Activated T-cell treated with anti-CD3 and anti-CD28 coated beads, Interleukin-2, amount 50 U/mL, for 4 hours (primary cell): ENCODE measurements around the gene SFRP5. TPM values are rescaled to one million over a fixed set of nuclear protein-coding genes. Genes with fewer than 3 reads are reported as not detected.

Experiments used
- ATAC-seq, 2 donors: fragments of 200-7000 bp; cut with Tn5 transposase; one replicate each; pipeline ENCODE4 v1.10.0; 2021
- DNase-seq: peaks from one replicate; pipeline ENCODE4 v3.0.0-alpha.2; 2020
- H3K27me3 Mint-ChIP-seq: one replicate; pipeline ENCODE4 v1.8.0; 2021; ENCODE audit warnings: low read depth, mixed read lengths
- H3K36me3 Mint-ChIP-seq: one replicate; pipeline ENCODE4 v1.8.0; 2022; ENCODE audit warnings: mixed read lengths; ENCODE audit not compliant: insufficient read depth
- H3K4me1 Mint-ChIP-seq: one replicate; pipeline ENCODE4 v1.8.0; 2021; ENCODE audit warnings: low read depth, mixed read lengths
- H3K4me3 Mint-ChIP-seq: one replicate; pipeline ENCODE4 v1.8.0; 2021; ENCODE audit warnings: mild to moderate bottlenecking, moderate library complexity, mixed read lengths
- H3K9me3 Mint-ChIP-seq: one replicate; pipeline ENCODE4 v1.8.0; 2021; ENCODE audit warnings: mixed read lengths
- total RNA-seq, 3 donors: library from RNA; stranded (reverse); gene quantifications; one replicate each; pipeline ENCODE4 v1.2.1, GENCODE V29; 2021

The SFRP5 gene, protein sequence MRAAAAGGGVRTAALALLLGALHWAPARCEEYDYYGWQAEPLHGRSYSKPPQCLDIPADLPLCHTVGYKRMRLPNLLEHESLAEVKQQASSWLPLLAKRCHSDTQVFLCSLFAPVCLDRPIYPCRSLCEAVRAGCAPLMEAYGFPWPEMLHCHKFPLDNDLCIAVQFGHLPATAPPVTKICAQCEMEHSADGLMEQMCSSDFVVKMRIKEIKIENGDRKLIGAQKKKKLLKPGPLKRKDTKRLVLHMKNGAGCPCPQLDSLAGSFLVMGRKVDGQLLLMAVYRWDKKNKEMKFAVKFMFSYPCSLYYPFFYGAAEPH
- under 1 TPM in 2 of 3 donors, not detected in 1; 0.13 to 0.28 TPM for total RNA-seq

DNA sequence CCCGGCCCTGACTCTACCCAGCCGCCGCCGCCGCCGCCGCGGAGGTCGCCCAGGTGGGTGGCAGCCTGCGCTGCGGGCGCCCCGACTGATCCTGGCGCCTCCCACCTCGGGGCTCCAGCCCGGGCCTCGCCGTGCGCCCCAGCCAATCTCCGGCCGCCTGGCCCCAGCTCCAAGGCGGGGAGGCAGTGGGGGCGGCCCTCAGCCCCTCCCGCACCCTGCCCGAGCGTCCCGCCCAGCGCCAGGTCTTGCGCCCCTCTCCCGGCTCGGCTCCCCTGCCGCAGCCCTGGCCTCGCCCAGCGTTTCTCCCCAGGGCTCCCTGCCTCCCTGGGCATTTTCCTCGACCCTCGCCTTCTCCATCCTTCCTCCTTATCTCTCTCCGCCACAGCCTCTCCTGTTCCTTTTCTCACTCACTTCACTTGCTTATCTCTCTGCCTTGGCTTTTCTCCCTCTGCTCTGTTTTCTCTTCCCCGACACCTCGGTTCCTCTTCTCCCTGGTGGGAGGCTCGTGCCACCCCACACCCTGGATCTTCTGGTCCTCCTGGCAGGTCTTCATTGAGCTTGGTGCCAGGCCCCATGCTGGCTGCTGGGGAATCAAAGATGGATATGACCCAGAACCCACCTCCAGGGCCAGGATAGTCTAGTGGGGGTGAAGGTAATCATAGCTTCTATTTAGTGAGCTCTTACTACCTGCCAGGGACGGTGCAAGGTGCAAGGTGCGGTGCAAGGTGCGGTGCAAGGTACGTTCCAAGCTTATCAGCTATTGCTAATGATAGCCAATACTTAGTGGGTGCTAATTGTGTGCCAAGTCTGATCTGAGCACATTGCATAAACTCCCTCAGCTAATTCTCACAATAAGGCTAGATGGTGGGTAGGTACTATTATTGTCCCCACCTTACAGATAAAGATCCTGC lies at the start of gene SFRP5:
Gene SFRP5, minus strand, starts transcription at position 87 of the 911 bp plus-strand sequence. CDS start 166 bp downstream, outside the sequence.
- peaks cover 1% of the 10 kb centered on the region for H3K36me3 Mint-ChIP-seq
- peaks cover 15% of the 10 kb centered on the region for H3K4me1 Mint-ChIP-seq
- peaks cover 31% of the 10 kb centered on the region for H3K27me3 Mint-ChIP-seq
- DNase-seq (no peak), ATAC-seq (peak; percentile 40 to 58)
- peak within 1 kb of the TSS; percentile 69 for H3K4me3 Mint-ChIP-seq
- no peaks in the 10 kb centered on the region for H3K9me3 Mint-ChIP-seq

DNA sequence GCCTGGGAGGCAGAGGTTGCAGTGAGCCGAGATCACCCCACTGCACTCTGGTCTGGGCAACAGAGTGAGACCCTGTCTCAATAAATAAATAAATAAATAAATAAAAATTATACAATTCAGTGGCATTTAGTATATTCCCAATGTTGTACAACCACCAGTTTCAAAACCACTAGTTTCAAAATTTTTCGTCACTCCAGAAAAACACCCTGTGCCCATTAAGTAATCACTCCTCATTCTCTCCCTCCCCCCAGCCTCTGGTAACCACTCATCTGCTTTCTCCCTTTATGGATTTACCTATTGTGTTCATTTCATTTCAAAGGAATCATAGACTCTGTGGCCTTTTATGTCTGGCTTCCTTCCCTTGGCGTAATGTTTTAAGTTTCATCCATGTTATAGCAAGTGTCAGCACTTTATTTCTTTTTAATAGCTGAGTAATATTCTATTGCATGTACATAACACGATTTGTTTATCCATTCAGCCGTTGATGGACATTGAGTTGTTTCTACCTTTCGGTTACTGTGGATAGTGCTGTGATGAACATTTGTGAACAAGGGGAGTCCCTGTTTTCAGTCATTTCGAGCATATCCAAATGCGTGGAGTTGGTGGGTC lies 48.4 kb upstream of the SFRP5 start:
- Mint-ChIP-seq H3K4me1 (no peaks in the 10 kb centered on the region), H3K9me3 (no peaks in the 10 kb centered on the region), H3K4me3 (no peak overlapping the region), H3K27me3 (no peaks in the 10 kb centered on the region), H3K36me3 (peaks cover 2% of the 10 kb centered on the region)
- no peak for ATAC-seq
- DNase-seq: no peak

DNA sequence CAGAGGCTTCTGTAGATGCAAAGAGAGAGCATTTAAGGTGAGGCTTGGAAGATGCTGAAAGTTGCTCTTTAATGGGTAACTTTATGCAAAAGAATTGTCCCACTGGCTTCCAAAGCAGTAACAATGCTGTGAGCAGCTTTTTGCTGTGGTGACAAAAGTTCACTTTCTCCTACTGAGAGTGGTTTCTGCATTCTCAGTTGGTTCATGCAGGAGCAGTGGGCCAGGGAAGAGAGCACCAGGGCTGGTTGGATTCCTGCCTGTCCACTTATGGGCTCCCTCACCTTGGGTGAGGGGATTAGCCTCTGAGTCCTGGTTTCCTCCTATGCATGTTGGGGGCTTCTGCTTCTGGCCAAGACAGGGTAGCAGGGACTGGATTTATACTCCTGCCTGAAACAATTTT lies 46.8 kb upstream of the SFRP5 start:
- no peak for ATAC-seq
- no peak overlapping the region for H3K4me3 Mint-ChIP-seq
- no peaks in the 10 kb centered on the region for H3K4me1 Mint-ChIP-seq
- peaks cover under 1% of the 10 kb centered on the region for H3K36me3 Mint-ChIP-seq
- no peak for DNase-seq
- no peaks in the 10 kb centered on the region for H3K27me3 Mint-ChIP-seq
- no peaks in the 10 kb centered on the region for H3K9me3 Mint-ChIP-seq

DNA sequence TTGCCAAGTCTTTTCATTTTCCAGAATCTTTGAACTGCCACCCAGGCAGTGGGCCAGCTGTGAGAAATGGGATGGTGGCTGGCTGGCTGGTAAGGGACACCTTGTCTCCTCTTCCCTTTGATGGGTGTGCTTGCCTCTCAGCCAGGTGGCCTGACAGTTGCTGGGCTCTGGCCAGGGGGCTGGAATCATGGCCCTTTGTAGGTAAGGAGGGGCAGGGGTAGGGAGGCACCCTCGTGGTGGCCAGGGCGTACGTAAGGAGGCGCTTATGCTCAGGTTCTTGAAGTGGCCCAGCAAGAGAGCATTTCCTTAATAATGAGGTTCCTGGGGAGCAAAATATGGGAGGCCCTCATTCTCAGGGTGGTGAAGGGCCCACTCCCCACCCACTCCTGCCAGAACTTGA lies 44.8 kb upstream of the SFRP5 start:
- no peak for ATAC-seq
- Mint-ChIP-seq H3K36me3 (no peaks in the 10 kb centered on the region), H3K27me3 (no peaks in the 10 kb centered on the region), H3K9me3 (no peaks in the 10 kb centered on the region), H3K4me3 (no peak overlapping the region), H3K4me1 (peaks cover 4% of the 10 kb centered on the region)
- DNase-seq: no peak

DNA sequence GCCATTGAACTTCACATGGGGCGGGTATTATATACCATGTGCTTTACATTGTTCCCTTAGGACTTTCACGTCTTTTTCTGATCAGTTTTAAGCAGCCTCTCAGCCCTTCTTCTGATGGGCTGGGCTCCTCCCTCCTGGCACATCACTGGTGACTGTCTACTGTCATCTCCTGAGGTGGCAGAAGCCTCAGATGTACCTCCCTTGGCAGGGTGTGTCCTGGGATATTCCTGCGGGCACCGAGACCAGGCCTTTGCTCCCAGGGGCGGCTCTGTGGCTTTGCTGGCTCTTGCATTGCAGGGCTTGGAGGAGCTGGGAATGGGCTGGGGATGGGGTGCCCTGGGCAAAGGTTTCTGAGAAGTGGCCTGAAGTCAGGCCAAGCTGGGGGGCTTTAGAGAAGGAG lies 43.2 kb upstream of the SFRP5 start:
- ATAC-seq (no peak), DNase-seq (no peak)
- Mint-ChIP-seq H3K36me3 (no peaks in the 10 kb centered on the region), H3K4me1 (peaks cover 4% of the 10 kb centered on the region), H3K4me3 (no peak overlapping the region), H3K27me3 (no peaks in the 10 kb centered on the region), H3K9me3 (no peaks in the 10 kb centered on the region)

DNA sequence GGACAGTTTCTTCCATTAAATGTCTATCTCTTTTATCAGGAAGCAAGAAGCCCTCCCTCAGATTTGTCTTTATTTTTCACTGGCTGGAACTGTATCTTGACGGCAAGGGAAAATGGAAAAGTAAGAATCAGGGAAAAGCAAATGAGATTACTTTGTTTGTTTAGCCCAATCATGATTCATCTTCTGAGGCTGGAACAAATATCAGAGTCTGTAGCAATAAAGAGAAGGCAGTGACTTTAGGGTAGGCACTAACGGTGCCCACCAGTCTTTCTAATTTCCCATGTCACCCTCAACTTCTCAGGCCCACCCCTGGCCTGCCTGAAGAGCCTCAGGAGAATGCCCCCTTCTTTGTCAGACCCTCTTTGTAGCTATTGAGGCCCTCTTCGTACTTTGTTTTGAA lies 41.5 kb upstream of the SFRP5 start:
- Mint-ChIP-seq H3K4me1 (peaks cover 4% of the 10 kb centered on the region), H3K4me3 (no peak overlapping the region), H3K9me3 (no peaks in the 10 kb centered on the region), H3K27me3 (no peaks in the 10 kb centered on the region), H3K36me3 (no peaks in the 10 kb centered on the region)
- ATAC-seq (no peak), DNase-seq (no peak)

DNA sequence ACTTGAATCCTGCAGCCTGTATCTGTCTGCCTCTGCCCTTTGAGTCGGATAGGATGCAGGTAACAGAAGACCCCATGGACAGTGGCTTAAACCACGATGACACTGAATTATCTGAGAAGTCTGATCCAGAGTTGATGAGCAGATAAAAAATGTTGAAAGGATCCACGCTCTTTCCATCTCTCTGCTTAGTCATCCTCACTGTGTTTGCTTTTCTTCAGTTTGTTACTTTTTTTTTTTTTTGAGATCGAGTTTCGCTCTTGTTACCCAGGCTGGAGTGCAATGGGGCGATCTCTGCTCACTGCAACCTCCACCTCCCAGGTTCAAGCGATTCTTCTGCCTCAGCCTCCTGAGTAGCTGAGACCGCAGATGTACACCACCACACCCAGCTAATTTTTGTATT lies 40.9 kb upstream of the SFRP5 start:
- no peaks in the 10 kb centered on the region for H3K36me3 Mint-ChIP-seq
- no peaks in the 10 kb centered on the region for H3K27me3 Mint-ChIP-seq
- H3K4me3 Mint-ChIP-seq: no peak overlapping the region
- no peaks in the 10 kb centered on the region for H3K9me3 Mint-ChIP-seq
- peaks cover 4% of the 10 kb centered on the region for H3K4me1 Mint-ChIP-seq
- ATAC-seq (no peak), DNase-seq (no peak)

DNA sequence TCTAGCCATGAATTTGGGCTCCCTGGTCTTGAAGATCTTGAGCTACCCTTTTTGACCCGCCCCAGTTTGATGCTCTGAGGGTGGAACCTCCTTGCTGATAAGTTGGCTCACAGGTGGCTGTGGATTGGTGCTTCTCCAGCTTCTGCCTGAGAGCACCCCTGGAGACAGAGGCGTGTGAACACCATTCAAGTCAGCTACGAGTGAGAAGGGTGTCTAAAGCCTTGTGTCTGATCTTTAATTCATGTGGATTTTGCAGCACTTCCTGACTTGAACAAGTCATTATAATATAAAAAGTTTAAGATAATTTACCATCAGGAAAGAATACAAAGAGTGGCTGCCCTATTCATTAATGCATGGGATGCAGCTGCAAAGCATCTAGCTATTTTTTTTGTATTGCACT lies 40.2 kb upstream of the SFRP5 start:
- Mint-ChIP-seq H3K36me3 (no peaks in the 10 kb centered on the region), H3K4me1 (peaks cover 4% of the 10 kb centered on the region), H3K4me3 (no peak overlapping the region), H3K9me3 (no peaks in the 10 kb centered on the region), H3K27me3 (no peaks in the 10 kb centered on the region)
- no peak for DNase-seq
- no peak for ATAC-seq

DNA sequence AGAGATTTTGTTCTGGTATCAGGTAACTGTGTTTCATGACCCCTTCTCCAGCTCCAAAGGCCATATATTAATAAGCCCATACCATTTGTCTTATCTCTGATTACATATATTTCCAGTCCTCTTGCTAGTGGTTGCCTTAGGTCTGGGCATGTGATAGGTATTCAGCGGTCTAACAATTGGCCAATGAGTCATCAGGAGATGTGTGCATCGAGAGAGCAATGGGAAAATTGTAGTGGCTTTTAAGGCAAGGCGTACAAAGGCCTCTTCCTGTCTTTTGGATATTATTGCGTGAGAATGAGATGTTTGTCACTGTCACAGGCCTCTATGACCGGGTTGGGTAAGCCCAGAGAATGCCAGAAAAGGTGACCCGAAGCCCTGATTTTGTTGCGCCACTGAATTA lies 38.6 kb upstream of the SFRP5 start:
- DNase-seq (no peak), ATAC-seq (no peak)
- no peaks in the 10 kb centered on the region for H3K9me3 Mint-ChIP-seq
- H3K4me1 Mint-ChIP-seq: peaks cover 4% of the 10 kb centered on the region
- no peak overlapping the region for H3K4me3 Mint-ChIP-seq
- no peaks in the 10 kb centered on the region for H3K36me3 Mint-ChIP-seq
- H3K27me3 Mint-ChIP-seq: no peaks in the 10 kb centered on the region

DNA sequence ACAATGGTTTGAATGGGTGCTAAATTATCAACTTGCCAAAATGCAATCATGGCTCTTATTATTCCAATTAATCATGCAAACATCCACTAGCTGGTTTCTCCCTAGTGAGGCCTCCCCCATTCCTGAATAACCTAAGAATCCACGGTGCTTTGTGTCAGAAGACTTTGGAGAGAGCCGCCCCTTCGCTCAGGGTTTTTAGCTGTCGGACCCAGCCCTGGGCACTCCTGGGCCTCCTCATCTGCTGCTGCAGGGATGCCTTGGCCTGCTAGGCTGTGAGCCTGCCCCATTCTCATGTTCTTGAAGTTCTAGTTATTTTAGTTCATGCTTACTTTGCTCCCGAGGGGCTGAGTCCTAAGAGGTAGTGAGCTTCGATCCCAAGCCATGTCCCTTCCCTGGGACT lies 34.1 kb upstream of the SFRP5 start:
- Mint-ChIP-seq H3K9me3 (no peaks in the 10 kb centered on the region), H3K4me3 (no peak overlapping the region), H3K36me3 (no peaks in the 10 kb centered on the region), H3K4me1 (no peaks in the 10 kb centered on the region), H3K27me3 (no peaks in the 10 kb centered on the region)
- DNase-seq: no peak
- no peak for ATAC-seq

DNA sequence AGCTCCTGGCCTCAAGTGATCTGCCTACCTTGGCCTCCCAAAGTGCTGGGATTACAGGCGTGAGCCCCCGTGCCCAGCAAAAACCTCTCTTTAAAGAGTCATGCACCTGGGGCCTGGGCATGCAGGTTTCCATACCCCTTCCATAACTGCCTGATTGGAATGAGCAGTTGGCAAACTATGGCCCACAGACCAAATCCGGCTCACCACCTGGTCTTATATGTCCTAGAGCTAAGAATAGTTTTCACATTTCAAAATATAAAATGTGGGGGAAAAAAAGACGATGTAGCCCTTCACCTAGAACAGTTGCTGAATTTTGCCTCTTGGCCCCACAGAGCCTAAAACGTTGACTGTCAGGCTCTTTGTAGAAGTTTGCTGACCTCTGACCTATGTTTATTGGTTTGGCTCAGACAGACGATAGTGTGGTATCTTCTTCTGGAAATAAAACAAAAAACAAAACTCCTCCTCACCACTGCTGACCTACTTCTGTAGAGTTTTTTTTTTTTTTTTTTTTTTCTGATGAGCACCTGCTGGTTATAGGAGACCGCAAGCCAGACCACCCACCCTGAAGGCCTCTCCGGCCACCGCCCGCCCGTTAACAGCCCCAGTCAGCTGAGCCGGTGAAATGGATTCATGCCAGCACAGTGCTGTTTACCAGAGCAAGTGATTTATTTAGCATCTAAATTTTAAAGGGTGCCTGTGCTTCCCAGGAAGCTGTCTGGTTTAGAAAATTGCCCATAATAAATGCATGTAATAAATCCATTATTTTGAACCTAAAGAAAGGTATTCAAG lies 33.5 kb upstream of the SFRP5 start:
- Mint-ChIP-seq H3K4me3 (no peak overlapping the region), H3K36me3 (no peaks in the 10 kb centered on the region), H3K9me3 (no peaks in the 10 kb centered on the region), H3K27me3 (no peaks in the 10 kb centered on the region), H3K4me1 (no peaks in the 10 kb centered on the region)
- DNase-seq: no peak
- ATAC-seq: no peak

DNA sequence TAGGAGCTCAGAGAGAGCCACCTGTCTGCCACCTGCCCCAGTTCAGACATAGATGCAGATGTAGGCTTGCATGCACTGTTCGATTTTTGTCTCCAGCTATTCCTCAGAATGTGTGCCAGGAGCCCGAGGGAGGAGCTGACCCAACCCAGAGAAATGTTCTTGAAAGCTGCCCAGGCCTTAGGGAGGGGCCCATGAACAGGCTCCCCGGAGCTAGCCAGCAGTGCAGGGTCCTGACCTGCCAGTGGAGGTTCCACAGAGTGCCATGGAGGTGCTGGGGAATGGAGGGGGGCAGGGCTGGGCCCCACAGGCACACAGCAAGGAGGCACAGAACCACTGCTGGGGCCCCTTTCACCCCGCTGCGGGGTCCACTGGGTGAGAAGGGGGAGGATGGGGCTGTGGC lies 29.6 kb upstream of the SFRP5 start:
- H3K36me3 Mint-ChIP-seq: no peaks in the 10 kb centered on the region
- H3K4me3 Mint-ChIP-seq: no peak overlapping the region
- no peak for ATAC-seq
- no peak for DNase-seq
- H3K4me1 Mint-ChIP-seq: peaks cover 15% of the 10 kb centered on the region
- no peaks in the 10 kb centered on the region for H3K27me3 Mint-ChIP-seq
- peaks cover 15% of the 10 kb centered on the region for H3K9me3 Mint-ChIP-seq

DNA sequence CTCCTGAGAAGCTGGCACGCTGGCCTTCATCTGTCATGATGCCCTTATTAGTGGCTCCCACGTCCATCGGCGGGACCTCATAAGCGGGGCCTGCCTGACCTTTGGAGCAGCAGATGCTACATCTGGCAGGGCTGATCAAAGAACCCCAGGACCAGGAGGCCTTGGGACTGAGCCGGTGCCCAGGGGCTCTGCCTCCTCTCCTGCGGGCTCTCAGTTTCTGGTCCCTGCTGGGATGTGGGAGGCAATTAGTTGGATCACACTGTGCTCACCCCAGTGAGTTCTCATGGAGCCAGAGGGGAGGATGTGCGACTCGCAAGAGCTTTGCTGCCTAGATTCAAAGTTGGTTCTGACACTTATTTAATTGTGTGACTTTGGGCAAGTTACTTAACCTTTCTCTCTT lies 28.7 kb upstream of the SFRP5 start:
- Mint-ChIP-seq H3K4me3 (no peak overlapping the region), H3K27me3 (no peaks in the 10 kb centered on the region)

More for the DNA sequence above, 28.7 kb upstream of the SFRP5 start:
- ATAC-seq (no peak), DNase-seq (no peak)
- peaks cover 25% of the 10 kb centered on the region for H3K4me1 Mint-ChIP-seq
- H3K36me3 Mint-ChIP-seq: no peaks in the 10 kb centered on the region
- peaks cover 15% of the 10 kb centered on the region for H3K9me3 Mint-ChIP-seq
